Fibroblast of skin of right quadriceps (primary cell): ENCODE results near the gene GMPR.
A peak's percentile ranks its signal among the peaks of the same experiment; 100 is the strongest.

Source experiments
- DNase-seq: peaks from one replicate; pipeline ENCODE4 v3.0.0-alpha.2; 2013

Gene GMPR

GRCh38 chr6:16306334-16306733 is 67.9 kb downstream of the GMPR start:
- DNase-seq = no peak

- no peak for DNase-seq
These were observed 73.4 kb downstream of the GMPR start for GRCh38 chr6:16311763-16312162.

DNA sequence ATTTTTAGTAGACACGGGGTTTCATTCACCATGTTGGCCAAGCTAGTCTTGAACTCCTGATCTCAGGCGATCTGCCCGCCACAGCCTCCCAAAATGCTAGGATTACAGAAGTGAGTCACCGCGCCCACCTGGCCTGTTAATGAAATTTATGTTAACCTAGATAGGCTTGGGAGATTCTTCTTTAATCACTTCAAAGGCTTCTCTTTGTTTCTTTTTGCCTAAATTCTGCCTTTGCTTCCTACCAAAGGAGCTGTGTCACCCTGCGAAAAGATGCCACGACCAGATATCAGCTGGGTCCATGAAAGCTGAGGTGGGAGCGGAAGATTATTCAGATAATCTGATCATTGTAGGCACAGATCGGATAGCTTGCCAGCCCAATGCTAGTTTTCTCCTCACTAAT is 75.3 kb downstream of the GMPR start:
- no peak for DNase-seq

GRCh38 chr6:16314296-16314695 is 75.9 kb downstream of the GMPR start:
- no peak for DNase-seq

GRCh38 chr6:16316741-16317251 is 78.4 kb downstream of the GMPR start:
- DNase-seq = peak; percentile 72

DNA sequence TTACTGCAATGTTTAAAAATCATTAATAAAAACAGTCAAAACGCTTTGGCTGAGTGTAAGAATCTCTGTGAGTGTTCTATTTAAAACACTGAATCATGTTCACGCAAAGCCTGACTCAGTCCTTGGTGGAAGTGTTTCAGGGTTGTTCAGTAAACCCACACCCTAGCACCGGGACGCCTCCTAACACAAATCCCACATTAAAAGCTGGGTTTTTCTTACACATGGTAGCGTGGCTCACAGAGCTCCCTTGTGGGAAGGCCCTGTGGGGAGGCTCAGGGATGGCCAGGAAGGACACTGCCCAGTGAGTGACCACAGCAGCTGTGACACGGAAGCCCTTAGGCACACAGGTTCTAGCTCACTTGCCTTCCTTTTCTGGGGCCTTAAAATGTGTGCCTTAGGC is 80.2 kb downstream of the GMPR start:
- peak; percentile 76 for DNase-seq

GRCh38 chr6:16318953-16319720 is 80.8 kb downstream of the GMPR start:
- no peak for DNase-seq

DNA sequence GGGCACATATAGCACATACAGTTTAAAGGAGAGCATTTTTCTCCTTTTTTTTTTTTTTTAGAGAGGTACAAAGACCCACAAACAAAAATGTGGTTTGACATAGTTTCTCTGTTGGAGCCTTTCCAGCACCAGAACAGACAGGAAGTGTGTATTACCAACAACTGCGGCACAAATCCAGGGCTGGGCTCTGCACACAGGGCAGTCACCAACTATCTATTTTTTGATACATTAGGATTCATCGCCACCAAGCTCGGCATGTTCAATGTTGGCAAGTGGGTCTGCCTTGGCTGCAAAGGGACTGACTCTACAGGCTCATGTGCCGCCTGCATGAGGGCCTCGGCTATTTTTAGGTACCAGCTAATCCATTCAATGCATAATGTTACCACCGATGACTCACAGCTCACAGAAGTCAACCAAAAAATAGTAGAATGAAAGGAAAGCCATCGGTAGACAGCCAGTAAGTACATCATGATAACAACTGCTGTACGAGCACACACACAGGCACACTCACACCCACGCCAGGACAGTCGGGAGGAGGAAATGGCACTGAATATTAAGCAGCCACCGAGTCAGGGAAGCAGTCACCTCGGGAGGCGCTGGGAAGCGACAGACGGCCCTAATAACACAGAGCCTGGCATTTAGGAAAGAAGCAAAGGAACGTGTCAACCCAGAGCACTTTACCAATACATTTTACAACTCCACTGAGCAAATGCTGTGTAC is 81.6 kb downstream of the GMPR start:
- DNase-seq = peak; percentile 95

- DNase-seq = peak; percentile 75
These were observed 82.3 kb downstream of the GMPR start for GRCh38 chr6:16320533-16321340.

DNA sequence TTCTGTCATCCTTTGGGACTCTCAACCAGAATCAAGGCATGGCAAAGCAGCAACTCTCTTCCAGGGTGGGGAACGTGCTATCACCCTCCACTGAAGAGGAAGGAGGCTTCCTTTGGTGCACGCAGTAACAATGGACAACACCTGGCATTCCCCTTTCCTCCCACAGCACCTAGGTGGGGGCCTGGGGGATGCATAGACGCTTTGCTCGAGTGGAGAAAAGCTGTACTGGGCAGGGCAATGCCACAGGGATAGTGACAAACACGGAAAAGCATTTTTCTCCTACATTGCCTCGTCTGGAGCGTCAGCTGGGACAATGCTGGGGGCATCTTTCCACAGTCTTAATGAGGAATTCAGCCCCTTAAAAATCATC is 82.9 kb downstream of the GMPR start:
- DNase-seq = no peak

DNA sequence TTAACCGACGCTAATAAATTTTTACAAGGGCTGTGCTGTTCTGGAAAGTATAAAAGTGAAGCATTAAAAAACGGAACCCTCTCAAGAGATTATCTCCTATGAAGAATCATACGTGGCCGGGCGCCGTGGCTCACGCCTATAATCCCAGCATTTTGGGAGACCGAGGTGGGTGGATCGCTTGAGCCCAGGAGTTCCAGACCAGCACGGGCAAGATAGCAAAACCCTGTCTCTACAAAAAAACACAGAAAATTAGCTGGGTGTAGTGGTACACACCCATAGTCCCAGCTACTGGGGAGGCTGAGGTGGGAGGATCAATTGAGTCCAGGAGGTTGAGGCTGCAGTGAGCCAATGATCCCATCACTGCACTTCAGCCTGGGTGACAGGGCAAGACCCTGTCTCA is 83.4 kb downstream of the GMPR start:
- no peak for DNase-seq

DNA sequence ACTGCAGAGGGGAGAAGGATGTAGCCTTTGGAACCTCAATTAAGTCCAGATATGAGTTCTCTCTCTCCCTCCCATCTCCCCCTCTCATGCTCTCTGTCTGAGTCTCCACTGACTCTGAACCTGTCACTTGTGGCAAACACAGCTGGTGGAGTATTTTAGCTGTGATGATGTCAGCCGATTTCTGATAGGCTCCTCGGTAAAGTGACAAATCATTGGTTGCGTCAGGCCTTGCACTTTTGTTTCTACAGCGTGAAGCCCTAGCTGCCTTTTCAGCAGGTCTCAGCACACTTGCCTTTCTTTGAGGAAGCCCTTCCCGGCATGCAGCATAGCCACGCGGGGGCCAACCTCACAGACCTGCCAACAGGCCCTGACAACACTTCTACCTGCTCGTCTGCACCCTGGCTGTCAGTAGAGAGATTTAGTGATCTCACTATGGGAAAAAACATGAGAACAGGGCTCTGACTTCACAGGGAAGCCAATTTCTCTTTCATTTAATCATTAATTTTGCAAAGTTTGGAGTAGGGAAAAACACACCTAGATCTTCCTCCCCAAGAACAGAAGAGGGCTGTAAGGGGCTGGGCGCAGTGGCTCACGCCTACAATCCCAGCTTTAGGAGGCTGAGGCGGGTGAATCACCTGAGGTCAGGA is 84.4 kb downstream of the GMPR start:
- peak; percentile 89 for DNase-seq

DNA sequence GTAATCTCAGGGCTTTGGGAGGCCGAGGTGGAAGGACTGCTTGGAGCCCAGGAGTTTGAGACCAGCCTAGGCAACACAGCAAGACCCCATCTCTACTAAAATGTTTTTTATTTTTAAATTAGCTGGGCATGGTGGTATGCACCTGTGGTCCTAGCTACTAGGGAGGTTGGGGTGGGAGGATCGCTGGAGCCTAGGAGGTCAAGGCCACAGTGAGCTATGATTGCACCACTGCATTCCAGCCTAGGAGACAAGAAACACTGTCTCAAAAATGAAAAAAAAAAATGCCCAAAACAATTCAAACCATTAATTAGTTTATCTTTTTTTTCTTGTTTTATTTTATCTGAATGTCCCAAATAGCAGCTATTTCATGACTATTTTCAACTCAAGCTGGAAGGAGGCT is 85.8 kb downstream of the GMPR start:
- DNase-seq = no peak

- DNase-seq = peak; percentile 33
These were observed 86.3 kb downstream of the GMPR start for GRCh38 chr6:16324606-16325225.

DNA sequence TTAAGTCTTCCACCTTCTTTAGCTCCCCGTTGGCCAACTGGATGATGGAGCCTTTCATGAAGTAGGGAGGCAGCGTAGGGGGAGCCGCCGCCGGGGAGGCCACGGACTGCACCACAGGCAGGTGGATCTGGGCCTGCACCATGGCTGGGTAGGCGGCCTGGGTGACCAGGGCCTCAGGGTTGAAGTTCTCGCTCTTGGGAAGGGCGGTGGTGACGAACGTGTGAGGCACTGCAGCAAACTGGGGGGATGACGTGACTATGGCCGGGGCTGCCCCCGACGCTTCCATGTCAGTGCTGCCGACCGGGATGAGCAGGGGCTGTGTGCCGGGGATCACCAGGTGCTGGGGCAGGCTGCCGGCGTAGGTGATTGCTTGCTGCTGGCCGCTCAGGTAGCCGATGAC is 88.1 kb downstream of the GMPR start:
- no peak for DNase-seq

DNA sequence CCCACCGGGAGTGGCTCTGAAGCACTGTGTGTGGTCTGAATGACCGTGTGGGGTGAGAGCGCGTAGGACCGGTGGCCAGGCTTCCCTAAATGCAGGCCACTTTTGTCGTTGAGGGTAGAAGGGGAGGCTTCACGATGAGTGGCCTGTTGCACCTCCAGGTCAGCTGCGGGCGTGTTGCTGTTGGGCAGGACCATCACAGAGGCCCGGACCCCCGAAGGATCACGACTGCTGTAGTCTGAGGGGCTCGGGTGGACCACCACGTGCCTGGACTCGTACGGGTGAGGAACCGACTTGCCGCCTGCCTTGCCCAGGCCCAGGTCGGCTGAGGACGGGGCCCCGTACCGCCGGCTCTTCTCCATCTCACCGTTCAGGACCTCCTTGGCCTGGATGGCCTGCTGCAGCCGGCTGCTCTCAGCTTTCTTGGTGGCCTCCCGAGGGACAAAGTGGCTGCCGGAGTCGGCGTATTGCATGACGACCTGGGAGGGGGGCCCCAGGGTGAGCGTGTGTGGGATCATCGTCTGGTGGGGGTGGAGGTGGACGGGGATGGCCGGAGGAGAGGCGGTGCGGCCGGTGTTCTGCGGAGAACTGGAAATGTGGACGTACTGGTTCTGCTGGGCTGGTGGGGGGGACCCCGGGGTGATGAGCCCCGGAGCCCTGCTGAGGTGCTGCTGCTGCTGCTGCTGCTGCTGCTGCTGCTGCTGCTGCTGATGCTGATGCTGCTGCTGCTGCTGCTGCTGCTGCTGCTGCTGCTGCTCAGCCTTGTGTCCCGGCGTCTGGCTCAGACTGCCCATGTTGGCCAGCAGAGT is 88.8 kb downstream of the GMPR start:
- no peak for DNase-seq

DNA sequence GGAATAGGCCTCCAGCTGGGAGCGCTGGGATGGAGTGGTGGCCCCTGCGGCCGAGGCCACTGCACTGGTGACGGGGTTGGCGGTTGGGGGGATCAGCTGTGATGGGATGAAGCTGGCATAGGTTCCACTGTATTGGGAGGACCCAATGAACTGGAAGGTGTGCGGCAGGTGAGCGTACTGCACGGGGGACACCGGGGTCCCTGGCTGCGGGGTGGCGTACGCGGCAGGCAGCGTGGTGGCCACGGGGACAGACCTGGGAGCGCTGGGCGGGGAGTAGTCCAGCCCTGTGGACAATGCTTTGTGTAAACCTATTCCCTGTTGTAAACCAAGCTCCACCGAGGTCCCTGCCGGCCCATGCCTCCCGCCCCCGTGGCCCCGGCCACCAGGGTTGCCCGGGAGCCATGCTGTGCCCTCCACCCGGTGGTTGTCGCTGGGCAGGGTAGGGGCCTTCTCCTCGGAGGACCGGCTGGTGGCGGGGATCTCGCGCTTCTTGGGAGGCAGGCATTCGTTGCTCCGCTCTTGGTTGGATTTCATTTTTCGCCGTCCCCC is 89.5 kb downstream of the GMPR start:
- DNase-seq = no peak

DNA sequence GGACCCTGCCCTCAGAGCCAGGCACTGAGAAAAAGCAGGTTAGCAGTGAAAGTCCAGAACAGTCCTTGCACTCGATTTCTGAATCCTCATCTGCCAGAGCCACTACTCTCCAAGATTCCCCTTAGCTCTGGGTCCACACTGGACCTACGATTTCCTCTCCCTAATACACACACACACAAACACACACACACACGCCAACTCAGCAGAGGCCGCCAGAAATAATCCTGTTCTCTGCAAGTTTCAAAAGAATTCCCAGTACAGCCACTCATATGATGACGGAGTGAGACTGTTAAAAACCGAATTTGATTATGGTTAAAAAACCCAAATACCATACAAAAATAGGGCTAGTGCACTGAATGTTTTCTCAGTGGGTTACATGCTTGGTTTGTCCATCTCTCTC is 90.8 kb downstream of the GMPR start:
- DNase-seq = no peak

DNA sequence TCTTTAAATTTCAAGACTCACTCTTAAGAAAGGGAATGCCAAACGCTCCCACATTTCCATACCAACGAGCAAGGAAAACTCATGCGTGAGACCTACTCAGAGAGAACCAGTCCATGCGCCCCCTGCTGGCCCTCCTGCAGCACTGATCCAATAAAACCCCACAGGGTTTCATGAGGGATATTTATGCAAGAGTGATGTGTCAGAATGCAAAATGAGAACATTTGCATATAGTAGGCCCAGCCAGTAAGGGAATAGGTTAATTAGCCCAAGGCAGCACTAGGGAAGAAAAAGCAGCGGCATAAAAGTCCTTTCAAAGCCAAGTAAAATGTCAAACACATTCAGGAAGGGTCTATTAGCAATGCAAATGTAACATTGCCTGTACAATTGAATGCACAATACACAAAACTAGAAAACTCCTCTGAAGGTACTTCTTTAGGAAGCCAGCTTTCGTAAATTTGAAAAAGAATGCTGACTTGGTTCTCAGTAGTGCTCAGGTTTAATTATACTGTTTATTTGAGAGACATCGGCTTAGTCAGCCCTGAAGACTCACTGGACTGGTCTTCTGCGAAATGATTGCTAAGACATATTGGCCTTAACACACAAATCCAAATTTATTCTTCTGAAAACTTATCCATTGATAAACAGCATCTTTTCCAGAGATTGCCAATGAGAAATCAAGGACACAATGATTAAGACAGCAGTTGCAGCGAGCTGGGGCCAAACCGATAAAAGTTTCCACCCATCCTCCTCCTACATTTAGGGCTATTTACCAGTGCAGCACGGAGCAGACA is 93.2 kb downstream of the GMPR start:
- DNase-seq = peak; percentile 77

DNA sequence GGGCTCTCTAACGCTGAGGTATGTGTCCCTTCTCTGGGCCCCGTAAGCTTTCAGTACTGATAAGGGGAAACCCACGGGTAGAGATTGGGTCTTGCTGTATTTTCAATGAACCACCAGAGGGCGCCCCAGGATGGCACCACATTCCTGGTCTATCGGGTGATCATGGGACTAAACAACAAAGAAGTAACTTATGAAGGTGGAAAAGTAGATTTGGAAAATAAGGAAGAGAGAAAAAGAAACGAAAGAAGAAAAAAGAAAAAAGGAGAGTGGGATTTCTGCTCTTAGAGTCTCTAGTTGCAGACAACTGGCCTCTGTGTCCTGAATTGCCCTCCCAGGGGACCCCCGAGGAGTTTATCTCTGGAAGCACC is 93.8 kb downstream of the GMPR start:
- DNase-seq = peak; percentile 71

DNA sequence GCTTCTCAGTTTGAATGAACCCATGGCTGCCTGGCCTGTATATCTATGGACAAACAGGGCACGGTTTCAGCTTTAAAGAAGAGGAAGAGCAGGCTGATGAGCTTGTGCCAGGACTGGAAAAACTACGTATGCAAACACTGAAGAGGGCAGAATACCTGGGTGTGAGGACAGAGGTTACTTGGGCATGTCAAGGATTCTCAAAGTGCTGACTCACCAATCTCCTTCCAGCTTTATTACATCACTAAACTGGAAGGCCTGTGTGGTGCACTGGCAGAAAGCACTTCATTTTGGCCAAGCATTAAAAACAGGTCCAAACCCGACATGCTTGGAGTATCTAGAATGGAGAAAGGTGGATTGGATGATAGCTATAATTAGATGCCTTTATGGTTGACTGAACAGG is 95.2 kb downstream of the GMPR start:
- DNase-seq = peak; percentile 54
